Measurements from ENCODE around the gene CATSPERZ.

The CATSPERZ gene

GRCh38 chr11:64287676-64288352 is 12.3 kb upstream of the CATSPERZ start:
- Histone ChIP-seq H3K4me3 (replicated peaks; ENCODE audit: insufficient read depth, low read length) (no peak overlapping the region), H3K27ac (replicated peaks) (no peak overlapping the region), H3K27me3 (ENCODE audit: insufficient read depth, poor library complexity, severe bottlenecking) (peaks cover 20% of the 10 kb centered on the region)
- TF ChIP-seq, protein P1, sequence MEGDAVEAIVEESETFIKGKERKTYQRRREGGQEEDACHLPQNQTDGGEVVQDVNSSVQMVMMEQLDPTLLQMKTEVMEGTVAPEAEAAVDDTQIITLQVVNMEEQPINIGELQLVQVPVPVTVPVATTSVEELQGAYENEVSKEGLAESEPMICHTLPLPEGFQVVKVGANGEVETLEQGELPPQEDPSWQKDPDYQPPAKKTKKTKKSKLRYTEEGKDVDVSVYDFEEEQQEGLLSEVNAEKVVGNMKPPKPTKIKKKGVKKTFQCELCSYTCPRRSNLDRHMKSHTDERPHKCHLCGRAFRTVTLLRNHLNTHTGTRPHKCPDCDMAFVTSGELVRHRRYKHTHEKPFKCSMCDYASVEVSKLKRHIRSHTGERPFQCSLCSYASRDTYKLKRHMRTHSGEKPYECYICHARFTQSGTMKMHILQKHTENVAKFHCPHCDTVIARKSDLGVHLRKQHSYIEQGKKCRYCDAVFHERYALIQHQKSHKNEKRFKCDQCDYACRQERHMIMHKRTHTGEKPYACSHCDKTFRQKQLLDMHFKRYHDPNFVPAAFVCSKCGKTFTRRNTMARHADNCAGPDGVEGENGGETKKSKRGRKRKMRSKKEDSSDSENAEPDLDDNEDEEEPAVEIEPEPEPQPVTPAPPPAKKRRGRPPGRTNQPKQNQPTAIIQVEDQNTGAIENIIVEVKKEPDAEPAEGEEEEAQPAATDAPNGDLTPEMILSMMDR (IDR thresholded peaks at IDR 0.05; ENCODE audit: insufficient read depth, low read length) = no peak
- TF ChIP-seq POLR2AphosphoS5 (IDR thresholded peaks at IDR 0.05; ENCODE audit: low read depth) (no peak), GABPA (IDR thresholded peaks at IDR 0.05; ENCODE audit: low read depth) (no peak), REST (IDR thresholded peaks at IDR 0.05; ENCODE audit: insufficient replicate concordance, low read depth) (no peak), SPI1 (IDR thresholded peaks at IDR 0.05; ENCODE audit: borderline replicate concordance, low read depth) (no peak)
- no peak for DNase-seq (ENCODE audit: low read depth in 1 of 2, low spot score in 1 of 2)

- Histone ChIP-seq H3K27ac (replicated peaks) (no peak overlapping the region), H3K27me3 (ENCODE audit: insufficient read depth, poor library complexity, severe bottlenecking) (peaks cover 25% of the 10 kb centered on the region), H3K4me3 (replicated peaks; ENCODE audit: insufficient read depth, low read length) (no peak overlapping the region)
- TF ChIP-seq SPI1 (IDR thresholded peaks at IDR 0.05; ENCODE audit: borderline replicate concordance, low read depth) (no peak), POLR2AphosphoS5 (IDR thresholded peaks at IDR 0.05; ENCODE audit: low read depth) (no peak), GABPA (IDR thresholded peaks at IDR 0.05; ENCODE audit: low read depth) (no peak), REST (IDR thresholded peaks at IDR 0.05; ENCODE audit: insufficient replicate concordance, low read depth) (no peak)
- TF ChIP-seq, protein P1 (IDR thresholded peaks at IDR 0.05; ENCODE audit: insufficient read depth, low read length) = no peak
- DNase-seq (ENCODE audit: low read depth in 1 of 2, low spot score in 1 of 2) = no peak
Measured at GRCh38 chr11:64288353-64288750, 11.8 kb upstream of the CATSPERZ start.

DNA sequence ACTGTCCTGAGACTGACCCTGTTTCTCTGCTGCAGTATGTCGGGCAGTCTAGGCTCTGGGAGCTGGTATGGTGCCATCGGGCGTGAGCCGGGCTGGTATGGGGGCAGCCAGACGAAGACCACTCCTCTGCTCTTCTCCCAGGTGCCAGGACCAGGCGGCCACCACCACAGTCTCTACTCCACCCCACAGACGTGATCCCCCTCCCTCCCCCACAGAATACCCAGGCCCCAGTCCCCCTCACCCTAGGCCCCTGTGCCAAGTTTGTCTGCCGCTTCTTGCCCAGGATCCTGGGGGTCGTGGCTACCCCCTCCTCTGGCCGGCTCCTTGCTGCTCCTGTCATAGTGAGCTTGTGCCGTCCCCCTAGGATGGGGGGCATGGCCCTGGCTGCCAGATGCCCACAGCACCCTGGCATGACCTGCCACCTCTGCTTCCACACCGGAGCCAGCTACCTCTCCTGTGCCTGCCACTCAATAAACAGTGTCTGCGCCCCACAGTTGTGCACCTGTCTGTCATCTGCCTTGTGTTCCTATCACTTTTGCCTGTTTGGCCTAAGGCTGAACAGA is 11.1 kb upstream of the CATSPERZ start:
- H3K27me3 ChIP-seq (ENCODE audit: insufficient read depth, poor library complexity, severe bottlenecking) = peaks cover 31% of the 10 kb centered on the region
- no peak for DNase-seq (ENCODE audit: low read depth in 1 of 2, low spot score in 1 of 2)
- H3K4me3 ChIP-seq (replicated peaks; ENCODE audit: insufficient read depth, low read length) = no peak overlapping the region
- no peak overlapping the region for H3K27ac ChIP-seq (replicated peaks)
- no peak for TF ChIP-seq SPI1 (IDR thresholded peaks at IDR 0.05; ENCODE audit: borderline replicate concordance, low read depth)
- no peak for TF ChIP-seq GABPA (IDR thresholded peaks at IDR 0.05; ENCODE audit: low read depth)
- no peak for TF ChIP-seq REST (IDR thresholded peaks at IDR 0.05; ENCODE audit: insufficient replicate concordance, low read depth)
- TF ChIP-seq POLR2AphosphoS5 (IDR thresholded peaks at IDR 0.05; ENCODE audit: low read depth) = no peak
- TF ChIP-seq, protein P1 (IDR thresholded peaks at IDR 0.05; ENCODE audit: insufficient read depth, low read length) = no peak

All from HL-60 (cell line).